H1 (cell line): ENCODE measurements around the gene HTN1. TPM values are rescaled to one million over a fixed set of nuclear protein-coding genes. Genes with fewer than 3 reads are reported as not detected.
"Not testable (repeated sequence)": the region's sequence is repeated elsewhere in the genome, so short reads cannot be mapped to it uniquely, and the experiment has no call there.

Experiments
- CTCF ChIA-PET: fragments of 300-600 bp; sonication (Branson Sonifier 250); formaldehyde crosslinking; loops from one replicate; lab custom pipeline; 2021; ENCODE audit not compliant: partially characterized antibody; lab: Charles Lee
- POLR2A ChIA-PET: fragments of 300-600 bp; sonication (Branson Sonifier 250); formaldehyde crosslinking; loops from one replicate; lab custom pipeline; 2021; ENCODE audit warnings: inconsistent platforms; ENCODE audit not compliant: partially characterized antibody; lab: Charles Lee
- DNase-seq, 2 experiments: peaks; one replicate each; pipeline versions ENCODE4 v3.0.0 to v3.0.0-alpha.2; 2010 to 2022; ENCODE audit warnings: low spot score in 2 of 2, low read depth in 1 of 2, mixed read lengths in 1 of 2
- FAIRE-seq: peaks from 2 replicates; lab custom pipeline; 2011; peaks lifted over from hg19 to GRCh38; lab: Jason Lieb, UNC
- H2AFZ ChIP-seq: 2 replicates; pipeline ENCODE4 v1.8.1; 2012; ENCODE audit warnings: low read length, inconsistent platforms
- H2AK5ac ChIP-seq: 2 replicates; pipeline ENCODE4 v1.6.1; 2013; ENCODE audit warnings: low read depth, low read length
- H2BK120ac ChIP-seq: replicated peaks from 2 replicates; pipeline ENCODE3; 2013; ENCODE audit warnings: low read depth, low read length, inconsistent platforms
- H2BK12ac ChIP-seq: 2 replicates; pipeline ENCODE4 v1.6.1; 2013; ENCODE audit warnings: low read depth, low read length
- H2BK15ac ChIP-seq: 2 replicates; pipeline ENCODE4 v1.6.1; 2013; ENCODE audit warnings: low read length
- H2BK20ac ChIP-seq: 2 replicates; pipeline ENCODE4 v1.6.1; 2013; ENCODE audit warnings: low read length
- H2BK5ac ChIP-seq: 2 replicates; pipeline ENCODE4 v1.6.1; 2013; ENCODE audit warnings: low read depth, low read length
- H3K14ac ChIP-seq: 2 replicates; pipeline ENCODE4 v1.6.1; 2013; ENCODE audit warnings: inconsistent platforms; ENCODE audit not compliant: insufficient read length
- H3K18ac ChIP-seq: 2 replicates; pipeline ENCODE4 v1.6.1; 2013; ENCODE audit warnings: low read length; ENCODE audit errors: extremely low read depth
- H3K23ac ChIP-seq: 2 replicates; pipeline ENCODE4 v1.6.1; 2013; ENCODE audit warnings: inconsistent platforms; ENCODE audit not compliant: insufficient read length
- H3K23me2 ChIP-seq: 2 replicates; pipeline ENCODE4 v1.6.1; 2013; ENCODE audit warnings: low read depth, low read length
- H3K27ac ChIP-seq: 2 replicates; pipeline ENCODE4 v1.6.1; 2011; ENCODE audit warnings: low read depth, low read length, inconsistent platforms
- H3K27me3 ChIP-seq, 4 experiments: replicated peaks in 1 of 4; 1 replicate in 1 of 4; 2 replicates in 3 of 4; pipeline versions ENCODE4 v1.6.1 to v1.8.1; 2011 to 2013; ENCODE audit warnings: low read length in 3 of 4, mild to moderate bottlenecking in 3 of 4, inconsistent platforms in 2 of 4, mixed read lengths in 2 of 4, moderate library complexity in 1 of 4; ENCODE audit not compliant: control insufficient read depth in 3 of 4, insufficient read depth in 3 of 4; ENCODE audit errors: extremely low read depth in 1 of 4
- H3K36me3 ChIP-seq, 4 experiments: 2 replicates each; pipeline versions ENCODE4 v1.6.1 to v1.8.1; 2011 to 2013; ENCODE audit warnings: mild to moderate bottlenecking in 4 of 4, low read length in 3 of 4, moderate library complexity in 2 of 4, control low read depth in 1 of 4, inconsistent platforms in 1 of 4; ENCODE audit not compliant: insufficient read depth in 4 of 4, control insufficient read depth in 2 of 4
- H3K4ac ChIP-seq: replicated peaks from 2 replicates; pipeline ENCODE3; 2013; ENCODE audit warnings: low read length, low read depth, mixed read lengths, inconsistent platforms; ENCODE audit not compliant: insufficient read length
- H3K4me1 ChIP-seq, 4 experiments: replicated peaks in 1 of 4; 1 replicate in 1 of 4; 2 replicates in 3 of 4; pipeline versions ENCODE4 v1.6.1 to v1.8.1; 2011 to 2013; ENCODE audit warnings: low read length in 3 of 4, inconsistent platforms in 2 of 4, mixed read lengths in 1 of 4; ENCODE audit not compliant: insufficient read depth in 4 of 4, control insufficient read depth in 3 of 4
- H3K4me2 ChIP-seq, 2 experiments: 2 replicates each; pipeline versions ENCODE4 v1.6.1 to v1.8.1; 2011 to 2013; ENCODE audit warnings: low read depth in 2 of 2, low read length in 2 of 2, control low read depth in 1 of 2, inconsistent platforms in 1 of 2, mild to moderate bottlenecking in 1 of 2; ENCODE audit not compliant: insufficient read depth in 1 of 2
- H3K4me3 ChIP-seq, 4 experiments: fragments of 200-600, 300-600 bp in 1 of 4; sonication (generic), shearing (Covaris generic), sonication (Bioruptor Twin) in 1 of 4; 2 replicates each; pipeline versions ENCODE4 v1.5.1 to v1.8.1; 2011 to 2016; ENCODE audit warnings: low read length in 4 of 4, low read depth in 3 of 4, control low read depth in 2 of 4, inconsistent platforms in 2 of 4, mild to moderate bottlenecking in 2 of 4, mixed read lengths in 1 of 4, moderate library complexity in 1 of 4; ENCODE audit not compliant: insufficient read depth in 2 of 4; ENCODE audit errors: extremely low read depth in 1 of 4
- H3K56ac ChIP-seq: replicated peaks from 2 replicates; pipeline ENCODE3; 2013; ENCODE audit warnings: low read depth, mild to moderate bottlenecking, mixed read lengths, low read length, inconsistent platforms; ENCODE audit not compliant: insufficient read length
- H3K79me1 ChIP-seq: 2 replicates; pipeline ENCODE4 v1.6.1; 2013; ENCODE audit warnings: low read depth, low read length, control low read depth
- H3K79me2 ChIP-seq, 2 experiments: 2 replicates each; pipeline versions ENCODE4 v1.6.1 to v1.8.1; 2012 to 2013; ENCODE audit warnings: low read length in 2 of 2, mild to moderate bottlenecking in 2 of 2, inconsistent platforms in 1 of 2; ENCODE audit not compliant: insufficient read depth in 2 of 2, control insufficient read depth in 1 of 2
- H3K9ac ChIP-seq, 4 experiments: replicated peaks in 1 of 4; 1 replicate in 1 of 4; 2 replicates in 3 of 4; pipeline versions ENCODE4 v1.6.1 to v1.8.1; 2011 to 2013; ENCODE audit warnings: low read depth in 3 of 4, low read length in 3 of 4, control low read depth in 2 of 4, mild to moderate bottlenecking in 2 of 4, moderate library complexity in 2 of 4, inconsistent platforms in 1 of 4; ENCODE audit errors: extremely low read depth in 1 of 4
- H3K9me3 ChIP-seq, 2 experiments: 2 replicates each; pipeline versions ENCODE4 v1.6.1 to v1.8.1; 2012 to 2013; ENCODE audit warnings: mild to moderate bottlenecking in 2 of 2, moderate library complexity in 2 of 2, control low read depth in 1 of 2, inconsistent platforms in 1 of 2, low read depth in 1 of 2, low read length in 1 of 2, mixed read lengths in 1 of 2; ENCODE audit not compliant: insufficient read depth in 2 of 2
- H4K20me1 ChIP-seq, 2 experiments: replicated peaks in 1 of 2; 2 replicates each; pipeline versions ENCODE3 to v1.8.1; 2011 to 2013; ENCODE audit warnings: inconsistent platforms in 2 of 2, low read length in 2 of 2, mild to moderate bottlenecking in 1 of 2; ENCODE audit not compliant: insufficient read depth in 2 of 2, control insufficient read depth in 1 of 2
- H4K5ac ChIP-seq: 2 replicates; pipeline ENCODE4 v1.6.1; 2013; ENCODE audit warnings: low read length, low read depth, mixed read lengths, inconsistent platforms; ENCODE audit not compliant: insufficient read length
- H4K8ac ChIP-seq: 2 replicates; pipeline ENCODE4 v1.8.0; 2013; ENCODE audit warnings: mild to moderate bottlenecking, moderate library complexity, low read length, inconsistent platforms; ENCODE audit not compliant: insufficient read depth; ENCODE audit errors: extremely low read depth
- H4K91ac ChIP-seq: replicated peaks from 2 replicates; pipeline ENCODE3; 2013; ENCODE audit warnings: low read length, mixed read lengths, inconsistent platforms; ENCODE audit not compliant: insufficient read length
- WGBS, 2 experiments: shearing (Covaris generic) in 1 of 2; methylation state at CpG; one replicate each; pipeline versions ENCODE4 v1.1.6 to v1.1.7; 2013 to 2015; ENCODE audit warnings: low lambda C conversion rate in 2 of 2, mixed read lengths in 2 of 2, inconsistent platforms in 1 of 2, low coverage in 1 of 2, missing lambda C conversion rate in 1 of 2; ENCODE audit not compliant: insufficient replicate concordance in 2 of 2, insufficient coverage in 1 of 2, insufficient read length in 1 of 2; ENCODE audit errors: extremely low coverage in 1 of 2, missing lambda C conversion rate in 1 of 2; 5-methylcytosine and 5-hydroxymethylcytosine counted together
- polyA plus RNA-seq, 7 experiments: library from polyadenylated mRNA; depleted of rRNA in 3 of 7; stranded (reverse) in 5 of 7; unstranded in 2 of 7; fragments of >200 nt in 5 of 7; fragments of 200-250 nt in 2 of 7; gene quantifications; 1 replicate in 5 of 7; 2 replicates in 1 of 7; 4 replicates in 1 of 7; pipeline versions ENCODE4 v1.2.1 to v1.2.3, GENCODE V29; 2011 to 2013; ENCODE audit warnings: missing spikeins in 2 of 7, mixed read lengths in 2 of 7
- total RNA-seq: library from RNA; stranded (reverse); fragmentation: NEBNext Ultra II Directional; extraction: Animal tissue kit (Norgen Biotek cat#: 25700); gene quantifications from 2 replicates; pipeline ENCODE4 v1.2.1, GENCODE V29; 2021

The HTN1 gene
- total and polyA plus RNA-seq, 2 of the 8 experiments (the other 6 are each of a cell fraction or from before 2014, with no cell fraction given), result not detected

GRCh38 chr4:70056534-70056933, 6.3 kb downstream of the HTN1 start:
- H2BK5ac ChIP-seq, H3K9me3 ChIP-seq, CTCF ChIA-PET, FAIRE-seq, H3K23ac ChIP-seq, H4K5ac ChIP-seq, H4K20me1 ChIP-seq, H3K79me2 ChIP-seq, H3K23me2 ChIP-seq, DNase-seq, H4K91ac ChIP-seq, H4K8ac ChIP-seq, H3K4me2 ChIP-seq, H2BK120ac ChIP-seq, H3K4ac ChIP-seq, H3K14ac ChIP-seq, H3K4me3 ChIP-seq, H2AFZ ChIP-seq, H3K27me3 ChIP-seq, H2AK5ac ChIP-seq, H3K79me1 ChIP-seq, H2BK12ac ChIP-seq, H2BK15ac ChIP-seq, H3K4me1 ChIP-seq, H2BK20ac ChIP-seq, H3K18ac ChIP-seq, H3K36me3 ChIP-seq, H3K27ac ChIP-seq, POLR2A ChIA-PET, H3K56ac ChIP-seq, H3K9ac ChIP-seq: not testable (repeated sequence)
- WGBS, 2 experiments, result 47% methylated on average over 1 of the region's 1 CpG; no CpG with 5 or more reads in 1 of the 2 experiments
